GM12873 (cell line): ENCODE measurements around the gene WDR18.

Experiments used
- CTCF ChIP-seq: IDR thresholded peaks from 2 replicates; pipeline ENCODE4 v1.5.1; 2012; ENCODE audit warnings: low read depth, mild to moderate bottlenecking, moderate library complexity, low read length, control low read depth; ENCODE audit not compliant: insufficient read depth; ENCODE audit errors: missing control alignments

Gene WDR18

GRCh38 chr19:952680-953444 is 31.3 kb upstream of the WDR18 start:
- TF ChIP-seq CTCF = no peak

GRCh38 chr19:953445-954271 is 30.5 kb upstream of the WDR18 start:
- TF ChIP-seq CTCF = no peak

- no peak for TF ChIP-seq CTCF
Measured at GRCh38 chr19:954272-954671, 29.9 kb upstream of the WDR18 start.

- TF ChIP-seq CTCF = no peak
Measured at GRCh38 chr19:954672-955494, 29.3 kb upstream of the WDR18 start.

GRCh38 chr19:955803-956765 is 28.1 kb upstream of the WDR18 start:
- TF ChIP-seq CTCF = no peak

GRCh38 chr19:956766-957440 is 27.2 kb upstream of the WDR18 start:
- TF ChIP-seq CTCF = no peak
